Prostate gland (tissue), 2 donors: ENCODE results near the gene ATXN3L. TPM values are rescaled to one million over a fixed set of nuclear protein-coding genes. Genes with fewer than 3 reads are reported as not detected.

Source experiments
- DNase-seq: peaks from one replicate; pipeline ENCODE4 v3.0.0-alpha.2; 2019; ENCODE audit warnings: low spot score
- H3K27ac ChIP-seq, 2 donors: fragments of 200-600 bp; sonication (generic); 2 replicates each; pipeline ENCODE4 v1.5.1; 2017 to 2019
- H3K27me3 ChIP-seq: fragments of 200-600 bp; sonication (generic); replicated peaks from 2 replicates; pipeline ENCODE4 v1.5.1; 2019; ENCODE audit not compliant: insufficient read depth
- H3K36me3 ChIP-seq, 2 donors: fragments of 200-600 bp; sonication (generic); 1 replicate in 1 of 2; 2 replicates in 1 of 2; pipeline versions ENCODE4 v1.5.1 to v1.8.1; 2017 to 2019
- H3K4me1 ChIP-seq: fragments of 200-600 bp; sonication (generic); replicated peaks from 2 replicates; pipeline ENCODE4 v1.5.1; 2019
- H3K4me3 ChIP-seq, 2 donors: fragments of 200-600 bp; sonication (generic); 2 replicates each; pipeline ENCODE4 v1.5.1; 2017 to 2019
- H3K9me3 ChIP-seq: fragments of 200-600 bp; sonication (generic); 2 replicates; pipeline ENCODE4 v1.5.1; 2017
- CTCF ChIP-seq, 4 experiments: fragments of 200-600 bp in 2 of 4; fragments of 450-650 bp in 2 of 4; sonication (generic) in 2 of 4; IDR thresholded peaks; 1 replicate in 3 of 4; 2 replicates in 1 of 4; pipeline ENCODE4 v1.5.1; 2016 to 2019; ENCODE audit warnings: antibody characterized with exemption in 4 of 4, mild to moderate bottlenecking in 2 of 4, moderate library complexity in 2 of 4
- POLR2A ChIP-seq: fragments of 450-650 bp; IDR thresholded peaks from one replicate; pipeline ENCODE4 v1.6.1; 2016; ENCODE audit warnings: antibody characterized with exemption, mild to moderate bottlenecking
- POLR2AphosphoS5 ChIP-seq: sonication (generic); formaldehyde crosslinking; IDR thresholded peaks from one replicate; pipeline ENCODE4 v1.6.1; 2017; ENCODE audit warnings: antibody characterized with exemption
- WGBS: methylation state at CpG from one replicate; pipeline ENCODE4 v1.1.5; 2018; 5-methylcytosine and 5-hydroxymethylcytosine counted together
- intact Hi-C: fragments of 100-400 bp; cut with DNase I; formaldehyde crosslinking; loops from one replicate; pipeline ENCODE4 v1.14.2; 2022
- total RNA-seq, 2 donors: library from RNA; depleted of rRNA; stranded (reverse); fragments of >200 nt; gene quantifications; one replicate each; pipeline ENCODE4 v1.1.0, GENCODE V29; 2016

Gene ATXN3L
- total RNA-seq, 2 donors from 2014 or later = not detected

GRCh38 chrX:13334491-13334890, 14.6 kb upstream of the ATXN3L start:
- intact Hi-C loops = no loop called here
- H3K27me3 ChIP-seq = no peaks in the 10 kb centered on the region
- H3K4me1 ChIP-seq = no peaks in the 10 kb centered on the region
- H3K9me3 ChIP-seq = no peaks in the 10 kb centered on the region
- no peak overlapping the region for H3K27ac ChIP-seq
- WGBS = 87% methylated on average over 6 of the region's 6 CpGs
- no peak for DNase-seq
- no peak overlapping the region for H3K4me3 ChIP-seq
- no peaks in the 10 kb centered on the region for H3K36me3 ChIP-seq
- TF ChIP-seq POLR2AphosphoS5 = no peak
- TF ChIP-seq POLR2A = no peak
- no peak for TF ChIP-seq CTCF (IDR thresholded peaks at IDR 0.05)

- H3K36me3 ChIP-seq = no peaks in the 10 kb centered on the region
- 83% methylated on average over 2 of the region's 2 CpGs for WGBS
- intact Hi-C loops = no loop called here
- no peak overlapping the region for H3K27ac ChIP-seq
- no peak for DNase-seq
- TF ChIP-seq POLR2A (no peak), CTCF (IDR thresholded peaks at IDR 0.05) (no peak), POLR2AphosphoS5 (no peak)
- no peak overlapping the region for H3K4me3 ChIP-seq
- no peaks in the 10 kb centered on the region for H3K4me1 ChIP-seq
- no peaks in the 10 kb centered on the region for H3K27me3 ChIP-seq
- no peaks in the 10 kb centered on the region for H3K9me3 ChIP-seq
Measured at GRCh38 chrX:13330446-13330845, 10.6 kb upstream of the ATXN3L start.

GRCh38 chrX:13327666-13328065, 7.8 kb upstream of the ATXN3L start:
- Histone ChIP-seq H3K27me3 (no peaks in the 10 kb centered on the region), H3K4me3 (no peak overlapping the region), H3K36me3 (no peaks in the 10 kb centered on the region), H3K4me1 (no peaks in the 10 kb centered on the region), H3K9me3 (no peaks in the 10 kb centered on the region), H3K27ac (no peak overlapping the region)
- intact Hi-C loops = no loop called here
- DNase-seq = no peak
- TF ChIP-seq POLR2A (no peak), POLR2AphosphoS5 (no peak), CTCF (IDR thresholded peaks at IDR 0.05) (no peak)
- WGBS = 97% methylated on average over 8 of the region's 8 CpGs

- DNase-seq = no peak
- no peaks in the 10 kb centered on the region for H3K27me3 ChIP-seq
- H3K36me3 ChIP-seq = no peaks in the 10 kb centered on the region
- WGBS = 61% methylated on average over 1 of the region's 1 CpG
- H3K27ac ChIP-seq = no peak overlapping the region
- H3K9me3 ChIP-seq = no peaks in the 10 kb centered on the region
- intact Hi-C loops = no loop called here
- TF ChIP-seq CTCF (IDR thresholded peaks at IDR 0.05) = no peak
- TF ChIP-seq POLR2AphosphoS5 = no peak
- no peak for TF ChIP-seq POLR2A
- no peak overlapping the region for H3K4me3 ChIP-seq
- H3K4me1 ChIP-seq = no peaks in the 10 kb centered on the region
Measured at GRCh38 chrX:13323241-13323640, 3.4 kb upstream of the ATXN3L start.

GRCh38 chrX:13317366-13317765, 2.5 kb downstream of the ATXN3L start:
- H3K9me3 ChIP-seq = no peaks in the 10 kb centered on the region
- TF ChIP-seq POLR2AphosphoS5 = no peak
- no peak for TF ChIP-seq CTCF (IDR thresholded peaks at IDR 0.05)
- no peak for TF ChIP-seq POLR2A
- 96% methylated on average over 6 of the region's 6 CpGs for WGBS
- H3K36me3 ChIP-seq = no peaks in the 10 kb centered on the region
- no peak overlapping the region for H3K27ac ChIP-seq
- H3K4me1 ChIP-seq = no peaks in the 10 kb centered on the region
- DNase-seq = no peak
- H3K4me3 ChIP-seq = no peak overlapping the region
- H3K27me3 ChIP-seq = no peaks in the 10 kb centered on the region
- intact Hi-C loops = no loop called here
